GM18873 (cell line): ENCODE results near the gene NINJ1.
"Not testable (repeated sequence)": the region's sequence is repeated elsewhere in the genome, so short reads cannot be mapped to it uniquely, and the experiment has no call there.

Source experiments
- ATAC-seq: cut with Tn5 transposase; IDR thresholded peaks from one replicate; pipeline ENCODE4 v1.9.1; 2021; ENCODE audit warnings: mild to moderate bottlenecking, moderate library complexity, moderate number of reproducible peaks; ENCODE audit not compliant: unreplicated experiment, low FRiP score

NINJ1 gene

DNA sequence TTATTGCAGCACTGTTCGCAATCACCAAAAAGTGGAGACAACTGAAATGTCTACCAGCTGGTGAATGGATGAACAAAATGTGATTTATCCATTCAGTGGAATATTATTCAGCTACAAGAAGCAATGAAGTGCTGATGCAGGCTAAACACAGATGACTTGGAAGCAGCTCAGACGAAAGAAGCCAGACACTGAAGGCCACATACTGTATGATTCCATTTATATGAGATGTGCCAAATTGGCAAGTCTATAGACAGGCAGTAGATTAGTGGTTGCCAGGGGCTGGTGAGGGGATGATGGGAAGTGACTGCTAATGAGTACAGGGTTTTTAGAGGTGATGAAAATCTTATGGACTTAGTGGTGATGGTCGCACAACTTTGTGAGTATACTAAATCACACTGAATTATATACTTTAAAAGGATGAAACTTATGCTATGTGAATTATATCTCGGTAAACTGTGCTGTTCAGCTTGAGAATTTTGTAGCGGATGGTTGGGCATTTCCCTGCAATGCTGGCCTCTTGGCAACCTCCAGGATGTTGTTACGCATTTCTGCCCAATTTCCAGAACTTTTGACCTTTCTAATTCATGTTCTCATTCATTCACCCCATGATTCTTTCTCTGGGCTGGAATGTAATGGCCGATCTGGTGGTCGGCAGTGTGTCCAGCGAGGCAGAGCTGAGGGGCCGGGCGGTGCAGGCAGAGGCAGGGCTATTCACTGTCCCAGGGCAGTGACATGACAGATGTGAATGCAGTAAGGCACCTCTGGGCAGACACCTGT lies 27.9 kb upstream of the NINJ1 start:
- no peak for ATAC-seq

DNA sequence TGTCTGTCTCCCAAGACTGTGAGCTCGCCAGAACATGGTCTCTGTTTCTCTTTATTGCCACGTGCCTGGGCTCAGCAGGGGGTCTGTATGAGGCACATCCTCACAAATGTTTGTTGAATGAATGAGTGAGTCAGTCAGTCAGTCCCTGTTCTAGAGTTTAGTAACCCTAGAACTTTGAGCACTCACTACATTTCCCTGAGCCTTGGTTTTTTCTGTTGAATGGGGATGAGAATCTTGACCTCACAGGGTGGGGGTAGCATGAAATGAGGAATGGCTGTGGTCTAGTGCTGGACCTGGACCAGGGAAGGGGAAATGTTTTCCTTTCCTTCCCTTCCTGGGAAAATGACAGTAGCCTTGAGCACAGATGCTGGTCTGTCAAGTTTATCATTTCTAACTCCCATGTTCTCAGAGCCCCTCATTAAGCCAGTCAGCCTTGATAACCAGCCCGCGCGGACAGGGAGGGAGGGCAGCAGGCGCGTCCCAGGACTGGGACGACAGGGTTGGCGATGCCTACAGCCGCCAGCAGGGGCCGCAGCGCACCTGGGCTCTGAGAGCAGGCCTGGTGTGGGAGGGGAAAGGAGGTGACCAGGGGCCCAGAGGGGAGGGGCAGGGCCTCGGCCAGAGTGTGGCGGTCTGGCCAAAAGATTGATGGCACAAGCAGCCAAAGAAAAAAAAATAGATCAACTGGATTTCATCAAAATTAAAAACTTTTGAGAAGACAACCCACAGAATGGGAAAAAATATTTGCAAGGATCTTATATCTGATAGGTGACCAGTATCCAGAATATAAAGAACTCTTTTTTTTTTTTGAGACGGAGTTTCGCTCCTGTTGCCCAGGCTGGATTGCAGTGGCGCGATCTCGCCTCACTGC lies 25.8 kb upstream of the NINJ1 start:
- peak; percentile 56 for ATAC-seq

DNA sequence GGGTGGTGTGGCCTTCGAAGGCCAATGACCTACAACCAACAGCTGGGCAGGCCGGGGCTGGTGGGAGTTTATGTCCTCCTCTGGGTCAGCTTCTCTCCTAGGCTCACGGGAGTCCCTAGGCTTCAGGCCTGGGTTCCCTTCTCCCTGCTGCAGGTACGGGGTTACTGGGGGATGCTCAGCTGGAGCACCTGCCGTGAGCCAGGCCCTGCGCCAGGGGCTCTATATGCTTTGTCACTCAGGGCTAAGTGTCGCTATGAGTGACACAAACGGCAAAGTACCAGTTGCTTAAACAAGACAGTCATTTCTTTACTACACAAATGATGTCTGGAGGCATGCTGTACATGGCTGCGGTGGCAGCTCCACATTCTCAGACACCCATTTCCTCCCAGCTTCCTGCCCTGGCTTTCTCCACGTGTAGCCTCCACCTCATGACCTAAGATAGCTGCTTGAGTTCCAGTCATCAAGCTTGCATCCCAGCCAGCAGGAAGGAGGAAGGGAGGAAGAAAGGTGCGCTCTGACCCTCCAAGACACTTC lies 22.5 kb upstream of the NINJ1 start:
- ATAC-seq, result peak; percentile 63

DNA sequence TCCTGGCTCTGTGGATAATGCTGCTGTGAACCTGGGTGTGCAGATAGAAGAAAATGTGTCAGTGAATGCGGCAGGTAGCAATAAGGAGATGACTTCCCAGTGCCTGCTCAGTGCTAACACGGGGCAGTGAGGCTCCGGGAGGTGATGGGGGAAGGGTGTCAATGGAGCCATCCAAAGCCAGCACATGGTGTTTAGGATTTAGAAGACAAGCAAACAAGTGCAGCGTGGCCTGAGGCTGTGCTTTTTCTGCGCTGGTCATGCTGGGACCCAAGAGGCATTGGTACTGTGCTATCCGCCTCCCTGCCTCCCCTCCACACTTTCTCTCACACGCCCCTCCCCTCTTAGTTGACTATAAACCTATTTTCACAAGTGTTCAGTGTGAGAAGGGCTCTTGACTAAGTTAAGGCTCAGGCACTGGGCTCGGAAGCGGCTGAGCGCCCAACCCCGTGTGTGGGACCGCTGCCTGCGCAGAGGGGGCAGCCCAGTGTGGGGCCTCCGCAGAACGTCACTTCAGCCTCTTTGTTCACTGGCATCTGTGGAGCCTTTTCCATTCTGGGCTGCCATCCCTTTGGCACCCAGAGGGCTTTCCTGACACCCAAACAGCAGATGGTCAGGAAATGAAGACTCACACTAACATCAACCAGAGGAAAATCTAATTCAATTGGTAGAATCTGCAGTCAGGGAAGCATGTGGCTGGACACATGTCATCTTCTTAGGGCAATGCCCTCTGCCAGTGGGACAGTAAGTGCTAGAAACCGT lies 21.8 kb upstream of the NINJ1 start:
- ATAC-seq, result no peak

DNA sequence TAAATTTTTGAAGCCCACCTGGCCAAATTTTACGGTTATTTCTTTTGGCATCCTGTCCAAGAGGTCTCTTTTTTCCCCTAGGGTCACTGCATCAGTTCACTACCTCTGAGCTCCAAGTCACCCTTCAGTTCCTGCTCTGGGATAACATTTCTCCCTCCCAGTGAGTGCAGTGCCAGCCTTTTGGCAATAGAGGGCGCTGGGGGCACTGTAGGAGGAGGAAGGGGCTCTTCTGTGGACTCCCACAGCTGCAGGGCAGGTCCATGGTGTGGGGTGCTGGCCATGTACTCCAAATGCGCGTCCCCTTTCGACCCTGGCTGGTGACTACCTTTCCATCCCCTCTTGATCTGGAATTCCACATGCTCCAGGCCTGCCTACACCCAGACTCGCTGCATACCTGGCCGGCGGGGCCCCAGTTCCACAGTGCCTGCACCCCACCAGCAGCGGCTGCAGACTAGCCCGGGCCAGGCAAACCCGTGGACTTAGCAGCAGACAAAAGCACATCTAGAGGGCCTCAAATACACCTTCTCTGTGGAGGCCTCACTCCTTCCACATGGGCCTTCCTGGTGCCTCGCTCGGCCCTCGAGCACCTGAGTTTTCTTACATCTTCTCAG lies 20.3 kb upstream of the NINJ1 start:
- no peak for ATAC-seq

DNA sequence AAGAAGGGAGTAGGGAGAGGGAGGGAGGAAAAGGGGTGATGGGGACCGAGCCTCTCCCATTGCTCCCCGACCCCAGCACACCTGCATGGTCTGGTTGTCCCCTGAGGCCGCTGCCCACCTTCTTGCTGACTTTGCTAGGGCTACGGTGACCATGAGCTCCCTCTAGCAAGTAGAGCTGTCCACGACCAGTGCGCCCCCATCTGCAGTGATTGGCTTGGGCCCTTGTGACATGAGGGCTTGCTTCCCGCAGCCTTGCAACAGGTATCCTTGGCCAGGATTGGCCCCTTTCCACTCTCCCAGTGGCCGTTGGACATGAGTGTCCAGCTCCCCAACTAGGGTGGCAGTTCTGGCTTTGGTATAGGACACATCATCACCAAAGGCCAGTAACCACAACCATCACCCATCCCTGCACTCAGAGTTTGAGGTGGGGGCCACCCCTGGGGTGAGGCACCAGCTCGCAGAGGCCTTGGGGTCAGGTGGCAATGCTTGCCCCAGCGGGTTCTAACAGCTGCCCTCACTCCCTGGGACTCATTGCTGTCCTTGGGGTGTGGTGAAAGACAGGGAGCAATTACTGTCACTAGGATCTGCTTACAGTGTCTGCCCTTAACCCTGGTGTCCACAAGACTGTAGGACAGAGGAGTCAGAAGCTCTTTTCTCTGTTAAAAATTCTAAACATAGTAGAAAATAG lies 17.2 kb upstream of the NINJ1 start:
- ATAC-seq, result no peak

DNA sequence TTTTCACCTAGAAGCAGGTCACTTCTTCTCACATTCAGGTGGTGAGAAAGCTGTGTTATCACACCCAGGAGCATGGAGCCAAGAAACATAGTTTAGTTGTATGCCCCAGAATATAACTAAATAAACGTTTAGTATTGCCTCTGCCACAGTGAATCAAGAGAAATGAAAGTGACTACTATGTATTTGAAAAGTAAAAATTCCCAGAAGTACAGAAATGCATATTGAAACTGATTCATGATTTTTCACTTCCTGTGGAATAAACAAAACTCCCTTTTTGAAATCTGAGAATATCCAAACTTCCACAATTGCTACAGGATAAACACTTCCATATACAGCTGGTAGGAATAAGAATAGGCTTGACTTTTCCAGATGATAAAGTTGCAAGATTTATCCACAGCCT lies 15.3 kb upstream of the NINJ1 start:
- ATAC-seq, result no peak

DNA sequence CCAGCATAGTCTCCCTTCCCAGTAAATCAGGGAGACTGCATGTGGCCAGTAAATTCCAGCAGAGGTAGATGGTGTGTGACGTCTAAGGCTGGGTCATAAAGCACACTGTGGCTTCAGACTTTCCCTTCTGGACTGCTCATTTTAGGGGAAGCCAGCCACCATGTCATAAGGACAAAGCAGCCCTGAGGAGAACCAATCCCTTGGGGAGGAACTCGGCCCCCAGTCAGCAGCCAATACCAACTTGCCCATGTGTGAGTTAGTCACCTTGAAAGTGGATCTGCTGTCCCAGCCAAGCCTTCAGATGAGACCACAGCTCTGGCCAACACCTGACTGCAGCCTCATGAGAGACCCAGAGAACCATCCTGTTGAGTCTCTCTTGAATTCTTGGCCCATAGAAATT lies 14.7 kb upstream of the NINJ1 start:
- ATAC-seq, result no peak

DNA sequence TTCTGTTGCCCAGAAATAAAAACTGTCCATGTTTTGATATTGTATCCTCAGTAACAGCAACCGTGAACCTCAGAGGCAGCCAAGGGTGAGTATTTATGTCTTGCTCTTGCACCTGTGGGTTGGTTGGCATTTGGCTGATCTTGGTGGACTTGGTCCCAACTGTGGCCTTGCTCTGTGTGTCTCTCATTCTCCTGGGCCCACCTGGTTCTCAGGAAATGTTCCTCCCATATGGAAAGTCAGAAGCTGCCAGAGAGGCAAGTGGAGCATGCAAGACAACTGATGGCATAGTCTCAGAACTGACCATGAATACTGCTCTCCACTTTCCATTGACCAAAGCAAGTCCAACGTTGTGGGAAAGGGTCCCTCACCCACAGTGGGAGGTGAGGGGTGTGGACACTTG lies 13.6 kb upstream of the NINJ1 start:
- ATAC-seq, result no peak

DNA sequence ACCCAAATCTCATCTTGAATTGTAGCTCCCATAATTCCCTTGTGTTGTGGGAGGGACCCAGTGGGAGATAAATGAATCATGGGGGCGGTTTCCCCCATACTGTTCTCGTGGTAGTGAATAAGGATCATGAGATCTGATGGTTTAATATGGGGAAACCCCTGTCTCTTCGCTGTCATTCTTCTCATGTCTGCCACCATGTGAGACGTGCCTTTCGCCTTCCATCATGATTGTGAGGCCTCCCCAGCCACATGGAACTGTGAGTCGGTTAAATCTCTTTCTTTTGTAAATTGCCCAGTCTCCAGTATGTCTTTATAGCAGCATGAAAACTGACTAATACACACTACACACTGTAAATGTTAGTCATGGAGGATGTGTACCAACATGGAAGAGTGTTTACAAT lies 12.6 kb upstream of the NINJ1 start:
- ATAC-seq, result not testable (repeated sequence)

DNA sequence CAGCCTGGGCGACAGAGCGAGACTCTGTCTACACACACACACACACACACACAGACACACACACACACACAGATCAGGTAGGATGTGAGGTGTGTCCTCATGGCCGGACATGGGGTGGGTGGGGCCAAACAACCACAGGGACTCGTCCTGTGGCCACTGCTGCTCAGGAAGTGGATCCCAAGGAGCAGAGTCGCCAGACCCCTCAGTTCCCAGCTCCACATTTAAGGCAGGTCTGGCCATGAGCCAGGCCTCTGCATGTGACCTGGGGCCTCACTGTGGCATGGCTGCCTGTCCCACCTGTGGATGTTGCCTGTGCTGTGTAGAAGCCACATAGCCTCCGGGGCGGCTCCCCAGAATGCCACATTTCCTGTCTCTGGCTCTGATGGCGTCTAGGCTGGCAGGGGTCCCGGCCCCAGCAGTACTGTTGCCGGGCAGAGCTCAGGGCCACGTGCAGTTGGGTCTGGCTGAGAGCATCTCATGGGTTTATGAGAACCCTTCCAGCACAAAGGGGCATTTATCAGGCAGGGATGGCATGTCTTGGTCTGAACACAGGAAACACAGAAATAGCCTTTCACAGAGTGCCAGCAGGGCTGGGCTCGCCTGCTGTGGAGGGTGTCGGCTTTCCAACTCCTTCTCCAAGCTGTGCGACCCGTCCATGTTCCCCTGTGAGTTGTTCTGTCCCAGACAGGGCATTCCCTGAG lies 9.9 kb upstream of the NINJ1 start:
- ATAC-seq, result no peak

DNA sequence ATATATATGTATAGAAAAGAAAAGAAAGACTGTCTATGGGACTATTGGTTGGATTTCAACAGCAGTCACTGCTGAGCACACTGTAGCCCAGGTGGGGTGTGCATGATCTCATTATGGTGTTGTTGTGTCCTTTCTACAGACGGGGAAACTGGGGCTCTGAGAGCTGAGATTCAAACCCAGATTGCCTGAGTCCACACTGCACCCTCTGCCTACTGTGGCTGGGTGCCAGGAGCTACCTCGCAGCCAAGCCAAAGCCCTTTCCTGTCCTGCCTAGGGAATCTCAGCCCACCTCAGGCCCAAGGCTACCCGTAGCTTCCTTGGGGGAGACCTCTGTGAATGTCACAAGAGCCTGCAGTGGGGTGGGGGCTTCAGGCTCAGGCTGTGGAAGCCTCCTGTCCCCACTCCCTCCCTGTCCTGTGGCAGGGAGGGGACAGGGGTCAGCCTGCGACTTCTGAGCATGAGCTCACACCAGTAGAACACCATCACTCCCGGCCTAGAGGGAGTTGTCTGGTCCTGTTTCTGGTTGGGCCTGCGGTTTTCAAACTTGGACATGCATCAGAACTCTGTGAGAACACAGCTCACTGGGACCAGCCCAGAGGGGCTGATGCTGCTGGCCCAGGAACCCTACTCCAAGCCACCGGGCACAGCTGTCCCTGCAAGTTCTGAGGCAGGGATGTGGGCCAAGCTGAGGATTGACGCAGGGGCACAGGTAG lies 7.9 kb upstream of the NINJ1 start:
- no peak for ATAC-seq

DNA sequence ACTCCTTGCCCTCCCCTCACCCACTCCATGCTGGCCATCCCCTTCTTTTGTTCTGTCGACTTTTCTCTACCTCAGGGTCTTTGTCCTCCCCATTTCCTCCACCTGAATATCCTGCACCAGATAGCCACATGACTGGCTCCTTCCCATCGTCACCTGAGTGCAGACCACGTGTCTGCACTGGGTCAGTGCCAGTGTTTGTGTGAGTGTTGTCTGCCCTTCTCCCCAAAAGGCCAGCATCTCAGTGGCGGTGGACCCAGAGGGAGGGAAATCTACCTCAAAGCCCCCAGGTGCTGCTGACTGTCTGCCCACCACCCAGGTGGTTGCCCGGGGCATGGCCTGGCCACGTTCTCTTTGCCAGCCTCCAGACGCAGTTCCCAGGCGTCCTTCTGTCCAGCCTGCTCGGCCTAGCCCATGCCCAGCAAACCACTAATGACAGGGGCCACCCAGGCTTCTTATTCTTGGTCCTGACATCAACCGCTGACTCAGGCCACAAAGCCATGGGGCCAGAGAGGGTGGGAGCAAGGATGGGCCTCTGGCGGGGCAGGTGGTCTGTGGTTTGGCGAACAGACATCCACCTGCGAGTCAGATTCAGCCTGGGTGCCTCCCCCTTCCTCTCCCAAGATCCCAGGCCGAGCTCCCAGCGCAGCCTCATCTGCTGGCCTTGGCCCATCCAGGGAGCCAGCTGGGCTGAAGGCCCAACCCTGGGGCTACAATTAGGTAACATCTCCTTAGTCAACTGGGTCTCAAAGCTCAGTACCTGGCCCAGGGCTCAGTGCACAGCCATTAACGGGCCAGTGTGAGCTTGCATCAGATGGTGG lies 5.5 kb upstream of the NINJ1 start:
- ATAC-seq, result no peak

DNA sequence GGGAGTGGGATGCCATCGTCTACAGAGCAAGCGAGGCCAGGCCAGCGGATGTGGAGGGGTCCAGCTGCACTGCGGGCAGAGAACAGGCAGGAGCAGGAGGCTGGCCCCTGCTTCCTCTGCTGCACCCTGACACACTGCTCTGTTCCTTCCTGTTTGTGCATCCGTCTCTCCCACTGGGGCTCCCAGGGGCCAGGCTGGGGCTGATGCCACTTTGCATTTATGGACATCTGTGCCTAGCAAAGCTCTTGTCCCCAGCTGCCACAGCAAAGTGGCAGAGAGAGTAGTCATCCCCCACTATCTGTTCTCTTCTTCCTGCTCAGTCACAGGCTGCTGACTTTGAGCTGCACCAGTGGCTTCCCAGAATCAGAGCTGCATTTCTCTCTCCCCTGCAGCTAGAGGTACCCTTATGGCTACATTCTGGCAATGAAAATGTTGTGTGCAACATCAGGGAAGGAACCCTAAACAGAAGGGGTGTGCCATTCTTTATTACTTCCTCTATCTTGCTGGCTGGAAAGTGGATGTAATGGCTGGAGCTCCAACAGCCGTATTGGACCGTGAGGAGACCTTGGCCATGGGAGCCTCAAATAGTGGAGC lies 4.2 kb upstream of the NINJ1 start:
- no peak for ATAC-seq

DNA sequence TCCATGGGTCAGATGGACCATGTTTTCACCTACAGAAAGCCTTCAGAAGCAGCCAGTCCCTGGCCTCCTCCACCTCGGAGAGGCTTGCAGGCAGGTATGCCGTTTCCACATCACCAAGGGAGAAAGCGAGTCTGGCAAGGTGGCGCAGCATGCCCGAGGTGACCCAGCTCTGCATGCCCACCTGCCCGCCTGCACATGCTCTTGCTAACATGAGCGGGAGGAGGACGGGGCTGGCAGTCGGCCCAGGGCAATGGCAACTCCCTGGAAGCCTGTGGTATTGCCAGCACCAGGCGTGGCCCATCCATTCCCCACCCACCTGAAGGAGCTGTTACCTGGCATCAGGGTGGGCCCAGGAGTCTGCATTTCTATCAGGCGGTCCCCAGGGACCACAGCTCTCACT lies 3.3 kb upstream of the NINJ1 start:
- ATAC-seq, result no peak

DNA sequence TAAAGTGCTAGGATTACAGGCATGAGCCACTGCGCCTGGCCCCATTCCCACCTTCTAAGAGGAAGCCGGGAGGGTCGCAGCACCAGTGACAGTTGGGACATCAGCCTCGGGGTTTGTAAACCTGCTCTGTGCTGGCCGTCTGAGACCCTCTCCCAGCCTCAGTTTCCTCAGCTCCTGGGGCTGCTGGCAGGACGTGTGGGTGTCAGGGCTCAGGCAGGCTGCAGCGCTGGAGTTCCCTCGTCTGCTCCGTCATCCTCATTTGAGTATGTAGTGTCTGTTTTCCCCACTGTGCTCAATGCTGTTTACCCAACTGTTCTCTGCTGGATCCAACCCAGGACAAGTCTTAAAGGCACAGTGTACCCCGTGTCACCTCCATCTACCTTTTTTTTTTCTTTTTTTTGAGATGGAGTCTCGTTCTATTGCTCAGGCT lies 2.0 kb upstream of the NINJ1 start:
- no peak for ATAC-seq

DNA sequence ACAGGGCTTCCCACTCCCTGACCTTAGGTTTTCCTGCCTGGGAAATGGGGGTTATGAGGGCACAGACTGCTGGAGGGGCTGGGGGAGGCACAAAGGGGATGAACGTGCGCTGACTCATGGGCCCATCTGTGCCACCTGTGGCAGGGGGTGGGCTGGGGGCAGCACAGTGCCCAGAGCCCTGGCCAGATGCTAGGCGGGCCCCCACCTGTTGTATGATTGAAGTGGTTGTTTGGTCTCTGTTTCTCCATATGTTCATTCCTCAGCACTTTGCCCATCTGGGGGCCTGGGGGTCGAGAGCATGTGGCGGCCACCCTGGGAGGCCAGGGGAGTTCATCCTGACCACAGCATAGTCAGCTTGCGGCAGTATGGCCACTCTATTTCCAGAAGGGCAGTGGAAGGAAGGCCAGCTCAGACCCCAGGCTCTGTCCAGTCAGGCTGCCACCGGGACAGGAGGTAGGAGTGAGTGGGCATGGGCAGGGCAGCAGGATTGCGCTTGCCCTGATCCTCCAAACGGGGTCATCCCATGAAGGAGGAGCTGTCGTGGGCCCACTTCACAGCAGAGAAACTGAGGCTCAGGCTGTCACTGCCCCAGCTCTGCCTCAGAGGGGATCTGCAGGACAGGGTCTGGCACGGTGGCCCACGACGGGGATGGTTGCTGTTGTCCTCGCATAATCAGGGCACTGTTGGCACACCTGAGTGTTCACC lies 841 bp upstream of the NINJ1 start:
- ATAC-seq, result no peak
